Hepatocyte (in vitro differentiated cells): ENCODE results near the gene STARD6.

Experiments
- EZH2phosphoT487 ChIP-seq: fragments of 200-600 bp; sonication (generic); IDR thresholded peaks from one replicate; pipeline ENCODE4 v1.6.1; 2018; ENCODE audit warnings: antibody characterized with exemption, mild to moderate bottlenecking, low read depth, moderate library complexity; ENCODE audit not compliant: unreplicated experiment, severe bottlenecking
- TF ChIP-seq, protein P1 (sequence below): fragments of 200-600 bp; sonication (generic); IDR thresholded peaks from 2 replicates; pipeline ENCODE4 v1.5.1; 2016; ENCODE audit warnings: antibody characterized with exemption, mild to moderate bottlenecking; ENCODE audit not compliant: poor library complexity

DNA sequence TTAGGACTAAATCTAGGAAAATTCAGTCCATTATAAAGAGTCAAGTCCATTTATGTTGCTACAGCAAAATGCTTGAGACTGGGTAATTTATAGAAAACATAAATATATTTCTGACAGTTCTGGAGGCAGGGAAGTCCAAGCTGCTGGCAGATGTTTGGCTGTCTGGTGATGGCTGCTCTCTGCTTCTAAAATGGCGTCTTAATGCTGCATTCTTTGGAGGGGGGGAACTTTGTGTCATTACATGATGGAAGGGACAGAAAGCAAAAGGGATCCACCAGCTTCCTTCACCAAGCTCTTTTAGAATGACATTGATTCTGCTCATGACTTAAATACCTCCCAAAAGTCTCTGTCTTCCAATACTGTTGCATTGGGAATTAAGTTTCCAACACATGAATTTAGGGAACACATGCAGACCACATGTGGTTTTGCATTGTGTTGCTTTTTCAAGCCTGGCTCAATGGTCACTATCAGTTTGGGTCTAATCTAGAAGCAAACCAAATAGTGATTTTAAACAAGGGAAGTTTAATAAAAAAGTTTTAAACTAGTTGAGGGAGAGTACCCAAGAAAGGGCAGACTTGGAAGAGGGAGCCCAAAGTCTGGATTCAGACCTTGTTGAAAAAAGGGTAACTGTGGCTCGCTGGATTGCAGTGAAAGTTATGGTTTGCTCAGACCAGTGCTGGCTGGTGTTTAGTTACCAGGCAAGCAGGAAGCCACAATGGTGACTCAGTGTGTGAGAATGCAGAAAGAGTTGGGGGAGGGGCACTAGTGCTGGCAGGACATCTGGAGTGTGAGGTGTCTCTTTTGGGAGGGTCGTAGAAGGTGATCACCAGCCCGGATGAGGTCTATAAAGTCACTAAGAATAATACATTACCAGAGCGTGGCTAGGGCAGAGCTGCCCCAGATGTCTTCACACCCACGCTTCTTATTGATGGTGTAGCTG, 30.8 kb upstream of the STARD6 start:
- TF ChIP-seq EZH2phosphoT487, result no peak
- TF ChIP-seq, protein P1, sequence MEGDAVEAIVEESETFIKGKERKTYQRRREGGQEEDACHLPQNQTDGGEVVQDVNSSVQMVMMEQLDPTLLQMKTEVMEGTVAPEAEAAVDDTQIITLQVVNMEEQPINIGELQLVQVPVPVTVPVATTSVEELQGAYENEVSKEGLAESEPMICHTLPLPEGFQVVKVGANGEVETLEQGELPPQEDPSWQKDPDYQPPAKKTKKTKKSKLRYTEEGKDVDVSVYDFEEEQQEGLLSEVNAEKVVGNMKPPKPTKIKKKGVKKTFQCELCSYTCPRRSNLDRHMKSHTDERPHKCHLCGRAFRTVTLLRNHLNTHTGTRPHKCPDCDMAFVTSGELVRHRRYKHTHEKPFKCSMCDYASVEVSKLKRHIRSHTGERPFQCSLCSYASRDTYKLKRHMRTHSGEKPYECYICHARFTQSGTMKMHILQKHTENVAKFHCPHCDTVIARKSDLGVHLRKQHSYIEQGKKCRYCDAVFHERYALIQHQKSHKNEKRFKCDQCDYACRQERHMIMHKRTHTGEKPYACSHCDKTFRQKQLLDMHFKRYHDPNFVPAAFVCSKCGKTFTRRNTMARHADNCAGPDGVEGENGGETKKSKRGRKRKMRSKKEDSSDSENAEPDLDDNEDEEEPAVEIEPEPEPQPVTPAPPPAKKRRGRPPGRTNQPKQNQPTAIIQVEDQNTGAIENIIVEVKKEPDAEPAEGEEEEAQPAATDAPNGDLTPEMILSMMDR, result no peak
